Measurements from ENCODE around the gene ATRNL1.

DNA sequence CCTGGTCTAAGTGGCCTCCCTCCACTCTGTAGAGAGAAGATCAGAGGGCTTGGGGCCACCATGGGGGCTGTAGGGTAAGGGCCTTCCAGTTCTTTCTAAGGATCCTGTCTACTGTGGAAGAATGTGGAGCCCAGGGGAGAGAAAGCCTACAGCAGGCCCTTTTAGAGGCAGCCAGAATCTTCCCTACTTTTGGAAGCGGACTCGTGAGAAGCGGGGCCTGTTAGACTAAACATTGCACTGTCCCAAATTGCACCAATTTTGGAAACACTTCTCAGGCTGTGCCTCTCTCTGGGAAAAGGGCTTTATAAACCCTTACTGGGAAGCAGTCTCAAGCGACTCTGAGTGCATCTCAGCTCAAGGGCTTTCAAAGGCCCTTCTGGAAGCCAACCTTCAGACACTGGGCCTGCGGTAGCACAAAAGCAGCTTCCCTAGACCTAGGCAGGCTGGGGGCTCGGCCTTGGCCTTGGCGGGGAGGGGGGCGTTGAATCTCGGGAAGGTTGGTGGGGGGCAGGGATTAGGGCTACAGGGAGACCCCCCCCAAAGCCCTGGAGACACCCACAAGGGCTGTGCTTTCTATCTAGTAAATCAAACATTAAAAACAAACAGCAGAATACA is 881.8 kb downstream of the ATRNL1 start:
- TF ChIP-seq, protein P1, sequence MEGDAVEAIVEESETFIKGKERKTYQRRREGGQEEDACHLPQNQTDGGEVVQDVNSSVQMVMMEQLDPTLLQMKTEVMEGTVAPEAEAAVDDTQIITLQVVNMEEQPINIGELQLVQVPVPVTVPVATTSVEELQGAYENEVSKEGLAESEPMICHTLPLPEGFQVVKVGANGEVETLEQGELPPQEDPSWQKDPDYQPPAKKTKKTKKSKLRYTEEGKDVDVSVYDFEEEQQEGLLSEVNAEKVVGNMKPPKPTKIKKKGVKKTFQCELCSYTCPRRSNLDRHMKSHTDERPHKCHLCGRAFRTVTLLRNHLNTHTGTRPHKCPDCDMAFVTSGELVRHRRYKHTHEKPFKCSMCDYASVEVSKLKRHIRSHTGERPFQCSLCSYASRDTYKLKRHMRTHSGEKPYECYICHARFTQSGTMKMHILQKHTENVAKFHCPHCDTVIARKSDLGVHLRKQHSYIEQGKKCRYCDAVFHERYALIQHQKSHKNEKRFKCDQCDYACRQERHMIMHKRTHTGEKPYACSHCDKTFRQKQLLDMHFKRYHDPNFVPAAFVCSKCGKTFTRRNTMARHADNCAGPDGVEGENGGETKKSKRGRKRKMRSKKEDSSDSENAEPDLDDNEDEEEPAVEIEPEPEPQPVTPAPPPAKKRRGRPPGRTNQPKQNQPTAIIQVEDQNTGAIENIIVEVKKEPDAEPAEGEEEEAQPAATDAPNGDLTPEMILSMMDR (IDR thresholded peaks at IDR 0.05), result no peak
- TF ChIP-seq POLR2A (IDR thresholded peaks at IDR 0.05), result no peak
